Activated CD4-positive, alpha-beta T cell treated with anti-CD3 and anti-CD28 coated beads, Interleukin-2, amount 50 U/mL, for 24 hours (primary cell): Measurements from ENCODE around the gene HLCS.

Experiments
- DNase-seq, 2 donors: peaks; one replicate each; pipeline ENCODE4 v3.0.0-alpha.2; 2020; ENCODE audit warnings: low read depth in 1 of 2, low spot score in 1 of 2

The HLCS gene

GRCh38 chr21:36725793-36726386 lies 240.6 kb downstream of the HLCS start:
- DNase-seq: no peak

- DNase-seq: no peak
Observed at GRCh38 chr21:36724660-36725059, 241.8 kb downstream of the HLCS start.

GRCh38 chr21:36723371-36723881 lies 243.0 kb downstream of the HLCS start:
- no peak for DNase-seq

GRCh38 chr21:36722370-36723368 lies 243.8 kb downstream of the HLCS start:
- DNase-seq: no peak

GRCh38 chr21:36721817-36722216 lies 244.7 kb downstream of the HLCS start:
- no peak for DNase-seq

GRCh38 chr21:36719614-36720013 lies 246.9 kb downstream of the HLCS start:
- no peak for DNase-seq

- DNase-seq: no peak
Observed at GRCh38 chr21:36718951-36719501, 247.4 kb downstream of the HLCS start.

- no peak for DNase-seq
Observed at GRCh38 chr21:36717976-36718375, 248.5 kb downstream of the HLCS start.

GRCh38 chr21:36716836-36717235 lies 249.6 kb downstream of the HLCS start:
- DNase-seq: no peak

GRCh38 chr21:36716387-36716786 lies 250.1 kb downstream of the HLCS start:
- no peak for DNase-seq

- no peak for DNase-seq
Observed at GRCh38 chr21:36713746-36714145, 252.7 kb downstream of the HLCS start.

GRCh38 chr21:36710729-36711048 lies 255.8 kb downstream of the HLCS start:
- no peak for DNase-seq

GRCh38 chr21:36709868-36710728 lies 256.4 kb downstream of the HLCS start:
- no peak for DNase-seq

GRCh38 chr21:36709030-36709867 lies 257.2 kb downstream of the HLCS start:
- DNase-seq: no peak

GRCh38 chr21:36708286-36709029 lies 258.0 kb downstream of the HLCS start:
- DNase-seq: no peak

- DNase-seq: no peak
Observed at GRCh38 chr21:36707763-36708285, 258.6 kb downstream of the HLCS start.

- DNase-seq: no peak
Observed at GRCh38 chr21:36706951-36707762, 259.3 kb downstream of the HLCS start.

- DNase-seq: no peak
Observed at GRCh38 chr21:36706482-36706852, 260.0 kb downstream of the HLCS start.
